Measurements from ENCODE around the gene PSMB3.

Gene PSMB3

DNA sequence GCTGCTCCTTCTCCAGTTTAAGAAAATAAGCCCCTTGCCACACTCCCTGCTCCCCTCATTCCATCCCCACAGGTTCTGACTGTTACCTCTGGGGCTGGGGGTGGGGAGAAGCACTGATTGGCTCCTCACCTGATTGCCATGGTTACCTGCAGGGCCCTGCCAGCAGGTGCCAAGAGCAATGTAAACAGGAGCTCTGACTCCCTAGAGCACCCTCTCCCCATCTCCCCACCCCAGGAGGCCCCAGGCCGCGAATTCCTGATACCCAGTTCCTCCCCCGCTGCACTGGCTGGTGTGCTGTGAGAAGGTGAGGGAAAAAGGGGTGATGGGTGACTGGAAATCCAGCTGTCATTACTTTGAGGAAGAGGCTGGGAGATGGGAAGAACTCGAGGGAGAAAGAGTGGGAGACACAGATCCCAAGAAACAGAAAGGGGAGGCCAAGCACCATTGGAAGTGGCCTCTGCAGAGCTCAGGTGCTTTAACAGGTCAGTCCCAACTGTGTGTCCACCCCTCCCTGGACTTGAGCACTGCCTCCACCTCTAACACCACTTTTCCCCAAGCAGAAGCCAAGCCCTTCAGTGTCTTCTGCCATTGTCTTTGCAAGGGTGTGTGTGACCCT is 8.9 kb upstream of the PSMB3 start:
- Histone ChIP-seq H4K20me1 (ENCODE audit: insufficient read depth, low read length) (no peaks in the 10 kb centered on the region), H3K27ac (ENCODE audit: low read depth, low read length, poor library complexity, severe bottlenecking) (no peak overlapping the region), H3K9me2 (ENCODE audit: low read depth, low read length) (no peaks in the 10 kb centered on the region), H3K36me3 (ENCODE audit: insufficient read depth, low read length) (no peaks in the 10 kb centered on the region), H3K79me2 (ENCODE audit: insufficient read depth, low read length) (no peaks in the 10 kb centered on the region), H3K4me1 (ENCODE audit: insufficient read depth, low read length, severe bottlenecking) (peaks cover 32% of the 10 kb centered on the region), H3F3A (ENCODE audit: insufficient read depth, low read length) (no peaks in the 10 kb centered on the region), H3K4me3 (ENCODE audit: low read depth, low read length, poor library complexity, severe bottlenecking) (no peak overlapping the region), H3K4me2 (ENCODE audit: low read length) (no peak overlapping the region), H3K27me3 (ENCODE audit: insufficient read depth, low read length) (peaks cover 2% of the 10 kb centered on the region; the same call in 1 of the 2 replicates), H3K9me3 (ENCODE audit: low read length) (no peaks in the 10 kb centered on the region), H3K9ac (ENCODE audit: low read length) (no peak overlapping the region), H2AFZ (ENCODE audit: low read length) (no peak overlapping the region)
- TF ChIP-seq, protein P1, sequence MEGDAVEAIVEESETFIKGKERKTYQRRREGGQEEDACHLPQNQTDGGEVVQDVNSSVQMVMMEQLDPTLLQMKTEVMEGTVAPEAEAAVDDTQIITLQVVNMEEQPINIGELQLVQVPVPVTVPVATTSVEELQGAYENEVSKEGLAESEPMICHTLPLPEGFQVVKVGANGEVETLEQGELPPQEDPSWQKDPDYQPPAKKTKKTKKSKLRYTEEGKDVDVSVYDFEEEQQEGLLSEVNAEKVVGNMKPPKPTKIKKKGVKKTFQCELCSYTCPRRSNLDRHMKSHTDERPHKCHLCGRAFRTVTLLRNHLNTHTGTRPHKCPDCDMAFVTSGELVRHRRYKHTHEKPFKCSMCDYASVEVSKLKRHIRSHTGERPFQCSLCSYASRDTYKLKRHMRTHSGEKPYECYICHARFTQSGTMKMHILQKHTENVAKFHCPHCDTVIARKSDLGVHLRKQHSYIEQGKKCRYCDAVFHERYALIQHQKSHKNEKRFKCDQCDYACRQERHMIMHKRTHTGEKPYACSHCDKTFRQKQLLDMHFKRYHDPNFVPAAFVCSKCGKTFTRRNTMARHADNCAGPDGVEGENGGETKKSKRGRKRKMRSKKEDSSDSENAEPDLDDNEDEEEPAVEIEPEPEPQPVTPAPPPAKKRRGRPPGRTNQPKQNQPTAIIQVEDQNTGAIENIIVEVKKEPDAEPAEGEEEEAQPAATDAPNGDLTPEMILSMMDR (IDR thresholded peaks at IDR 0.05; ENCODE audit: low read length) = no peak
- no peak for TF ChIP-seq EZH2 (IDR thresholded peaks at IDR 0.05; ENCODE audit: borderline replicate concordance, low read length)

DNA sequence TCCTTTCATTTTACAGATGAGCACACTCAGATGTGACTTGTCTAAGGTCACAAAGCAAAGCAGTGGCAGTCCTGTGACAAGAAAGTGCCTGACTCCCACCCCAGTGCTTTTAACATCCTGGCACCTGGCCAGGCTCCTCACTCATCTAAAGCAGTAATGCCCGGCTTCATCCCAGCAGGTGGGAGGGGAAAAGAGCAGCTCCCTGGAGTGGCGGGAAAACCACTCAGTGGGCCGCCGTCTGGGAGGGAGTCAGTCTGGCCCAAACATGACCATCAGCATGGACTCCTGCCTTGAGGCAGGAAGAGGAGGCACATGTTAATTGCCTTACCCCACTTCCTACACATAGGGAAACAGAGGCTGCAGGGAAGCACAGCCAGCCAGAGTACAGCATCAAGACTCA is 7.0 kb upstream of the PSMB3 start:
- H3K4me2 ChIP-seq (ENCODE audit: low read length) = no peak overlapping the region
- H2AFZ ChIP-seq (ENCODE audit: low read length) = no peak overlapping the region
- no peaks in the 10 kb centered on the region for H3F3A ChIP-seq (ENCODE audit: insufficient read depth, low read length)
- H3K27ac ChIP-seq (ENCODE audit: low read depth, low read length, poor library complexity, severe bottlenecking) = no peak overlapping the region
- H4K20me1 ChIP-seq (ENCODE audit: insufficient read depth, low read length) = no peaks in the 10 kb centered on the region
- peaks cover 43% of the 10 kb centered on the region for H3K4me1 ChIP-seq (ENCODE audit: insufficient read depth, low read length, severe bottlenecking)
- H3K79me2 ChIP-seq (ENCODE audit: insufficient read depth, low read length) = no peaks in the 10 kb centered on the region
- H3K4me3 ChIP-seq (ENCODE audit: low read depth, low read length, poor library complexity, severe bottlenecking) = no peak overlapping the region
- no peaks in the 10 kb centered on the region for H3K9me3 ChIP-seq (ENCODE audit: low read length)
- no peak overlapping the region for H3K9ac ChIP-seq (ENCODE audit: low read length)
- TF ChIP-seq, protein P1 (IDR thresholded peaks at IDR 0.05; ENCODE audit: low read length) = no peak
- no peak for TF ChIP-seq EZH2 (IDR thresholded peaks at IDR 0.05; ENCODE audit: borderline replicate concordance, low read length)
- H3K9me2 ChIP-seq (ENCODE audit: low read depth, low read length) = no peaks in the 10 kb centered on the region
- no peaks in the 10 kb centered on the region for H3K36me3 ChIP-seq (ENCODE audit: insufficient read depth, low read length)
- no peaks in the 10 kb centered on the region; the same call in 1 of the 2 replicates for H3K27me3 ChIP-seq (ENCODE audit: insufficient read depth, low read length)

DNA sequence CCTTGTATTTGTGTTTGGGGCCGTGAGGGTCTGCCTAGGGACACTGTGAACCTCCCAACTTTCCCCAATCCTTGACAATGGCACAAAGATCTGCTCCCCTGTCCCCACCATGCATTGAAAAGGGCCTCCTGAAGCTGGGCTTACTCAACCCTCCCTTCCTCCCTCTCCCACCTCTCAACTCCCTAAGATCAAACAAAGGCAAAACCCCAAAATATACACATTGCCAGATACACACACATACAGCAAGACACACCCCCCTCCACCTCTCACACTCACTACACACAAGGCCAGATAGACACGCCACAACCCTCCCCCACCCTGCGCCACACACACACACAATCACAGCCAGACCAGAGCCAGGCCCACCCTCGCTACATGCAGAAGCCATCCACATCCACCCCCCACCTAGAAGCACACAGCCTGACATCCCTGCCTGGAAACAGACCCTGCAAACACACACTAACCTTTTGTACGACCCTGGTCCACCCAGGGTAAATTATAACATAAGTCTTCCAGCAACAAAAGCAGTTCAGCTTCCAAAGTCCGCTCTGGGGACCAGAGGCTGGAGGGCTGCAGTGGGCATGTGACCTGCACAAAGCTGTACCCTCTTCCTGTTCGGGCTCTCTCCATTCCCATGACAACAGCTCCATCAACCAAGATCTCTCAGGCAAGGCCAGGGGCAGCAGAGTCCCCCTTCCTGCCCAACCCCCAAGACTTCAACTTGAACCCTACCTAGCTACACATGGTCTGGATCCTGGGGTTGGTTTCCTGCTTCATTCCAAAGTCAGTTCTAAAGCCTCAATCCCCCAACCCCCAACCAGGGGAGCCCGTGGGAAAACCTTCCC is 6.3 kb upstream of the PSMB3 start:
- H3K4me3 ChIP-seq (ENCODE audit: low read depth, low read length, poor library complexity, severe bottlenecking) = peak overlapping the region; percentile 60
- H4K20me1 ChIP-seq (ENCODE audit: insufficient read depth, low read length) = no peaks in the 10 kb centered on the region
- no peaks in the 10 kb centered on the region for H3K79me2 ChIP-seq (ENCODE audit: insufficient read depth, low read length)
- H3K9me3 ChIP-seq (ENCODE audit: low read length) = no peaks in the 10 kb centered on the region
- peak overlapping the region; percentile 67 for H3K4me2 ChIP-seq (ENCODE audit: low read length)
- no peaks in the 10 kb centered on the region for H3K9me2 ChIP-seq (ENCODE audit: low read depth, low read length)
- H3K27ac ChIP-seq (ENCODE audit: low read depth, low read length, poor library complexity, severe bottlenecking) = no peak overlapping the region
- TF ChIP-seq EZH2 (IDR thresholded peaks at IDR 0.05; ENCODE audit: borderline replicate concordance, low read length) = no peak
- TF ChIP-seq, protein P1 (IDR thresholded peaks at IDR 0.05; ENCODE audit: low read length) = no peak
- H3K36me3 ChIP-seq (ENCODE audit: insufficient read depth, low read length) = no peaks in the 10 kb centered on the region
- H3K9ac ChIP-seq (ENCODE audit: low read length) = no peak overlapping the region
- 0 out of 2 replicates have a peak, but pooled peaks cover 2% of the 10 kb centered on the region for H3F3A ChIP-seq (ENCODE audit: insufficient read depth, low read length)
- no peak overlapping the region for H2AFZ ChIP-seq (ENCODE audit: low read length)
- peaks cover 2% of the 10 kb centered on the region; the same call in 1 of the 2 replicates for H3K27me3 ChIP-seq (ENCODE audit: insufficient read depth, low read length)
- peaks cover 50% of the 10 kb centered on the region for H3K4me1 ChIP-seq (ENCODE audit: insufficient read depth, low read length, severe bottlenecking)

All from OCI-LY1 (cell line).